HepG2 (cell line): ENCODE results near the gene HSPA4L. TPM values are rescaled to one million over a fixed set of nuclear protein-coding genes. Genes with fewer than 3 reads are reported as not detected.

Source experiments
- ATAC-seq: fragments of 200-7000 bp; cut with Tn5 transposase; 3 replicates; pipeline ENCODE4 v1.9.1; 2020; ENCODE audit warnings: mild to moderate bottlenecking, moderate library complexity
- BruUV-seq: library from RNA; stranded (reverse); fragments of 400-500 nt; replicated peaks from 2 replicates; lab custom pipeline; 2021; lab: Mats Ljungman, UMichigan
- CTCF ChIA-PET: fragments of 300-600 bp; formaldehyde crosslinking; extraction: SDS; loops from one replicate; lab custom pipeline; 2021; ENCODE audit warnings: low total read pairs, inconsistent platforms, low intra/inter-chr PET ratio; lab: Yijun Ruan, JAX
- POLR2A ChIA-PET: fragments of 350-600 bp; sonication (Branson Sonifier 250); formaldehyde crosslinking; loops from one replicate; lab custom pipeline; 2020; ENCODE audit warnings: antibody characterized with exemption, inconsistent platforms; lab: Yijun Ruan, JAX
- DNase-seq: peaks from one replicate; pipeline ENCODE4 v3.0.0-alpha.2; 2015; ENCODE audit warnings: low spot score
- FAIRE-seq: peaks from 3 replicates; lab custom pipeline; 2011; peaks lifted over from hg19 to GRCh38; lab: Jason Lieb, UNC
- H2AFZ ChIP-seq: one replicate; pipeline ENCODE4 v1.6.1; 2011; ENCODE audit warnings: low read length, inconsistent platforms
- H3K27ac ChIP-seq: fragments of 300-600 bp; 3 replicates; pipeline ENCODE4 v1.8.0; 2011; ENCODE audit warnings: mixed run types, mild to moderate bottlenecking, mixed read lengths, low read length, inconsistent platforms; ENCODE audit not compliant: insufficient read depth; ENCODE audit errors: extremely low read length
- H3K27me3 ChIP-seq, 2 experiments: fragments of 200-600 bp in 1 of 2; 2 replicates in 1 of 2; 3 replicates in 1 of 2; pipeline versions ENCODE4 v1.6.0 to v1.8.0; 2011; ENCODE audit warnings: low read length in 2 of 2, mild to moderate bottlenecking in 2 of 2, moderate library complexity in 2 of 2, inconsistent platforms in 1 of 2; ENCODE audit not compliant: insufficient read depth in 2 of 2, control insufficient read depth in 1 of 2
- H3K36me3 ChIP-seq, 2 experiments: fragments of 200-600 bp in 1 of 2; replicated peaks in 1 of 2; 2 replicates in 1 of 2; 3 replicates in 1 of 2; pipeline versions ENCODE4 v1.5.1 to v1.8.0; 2011; ENCODE audit warnings: low read length in 2 of 2, inconsistent platforms in 1 of 2; ENCODE audit not compliant: insufficient read depth in 2 of 2, control insufficient read depth in 1 of 2
- H3K4me1 ChIP-seq: 2 replicates; pipeline ENCODE4 v1.5.1; 2012; ENCODE audit warnings: low read length, inconsistent platforms; ENCODE audit not compliant: insufficient read depth
- H3K4me2 ChIP-seq: 2 replicates; pipeline ENCODE4 v1.6.0; 2011; ENCODE audit warnings: low read depth, low read length, inconsistent platforms
- H3K4me3 ChIP-seq, 3 experiments: fragments of 200-600 bp in 1 of 3; sonication (generic), shearing (Covaris generic) in 1 of 3; replicated peaks in 1 of 3; 2 replicates each; pipeline ENCODE4 v1.5.1; 2011 to 2016; ENCODE audit warnings: low read length in 3 of 3, inconsistent platforms in 2 of 3, low read depth in 2 of 3, mild to moderate bottlenecking in 2 of 3, control low read depth in 1 of 3, mixed read lengths in 1 of 3; ENCODE audit not compliant: insufficient read depth in 1 of 3
- H3K79me2 ChIP-seq: one replicate; pipeline ENCODE4 v1.6.1; 2011; ENCODE audit warnings: low read length, inconsistent platforms; ENCODE audit not compliant: insufficient read depth
- H3K9ac ChIP-seq: 2 replicates; pipeline ENCODE4 v1.6.0; 2011; ENCODE audit warnings: mild to moderate bottlenecking, low read depth, low read length, inconsistent platforms; ENCODE audit not compliant: insufficient read depth
- H3K9me3 ChIP-seq: 2 replicates; pipeline ENCODE4 v1.5.1; 2012; ENCODE audit warnings: mild to moderate bottlenecking, low read length
- H4K20me1 ChIP-seq: 2 replicates; pipeline ENCODE4 v1.6.0; 2011; ENCODE audit warnings: inconsistent platforms, mild to moderate bottlenecking, low read length, moderate library complexity; ENCODE audit not compliant: insufficient read depth
- ATF7-NPFF ChIP-seq: sonication (generic); formaldehyde crosslinking; IDR thresholded peaks from 2 replicates; pipeline ENCODE4 v1.8.1; 2023; ENCODE audit warnings: mild to moderate bottlenecking, low read depth, missing genetic modification reagents, moderate library complexity
- FOSL2 ChIP-seq: sonication (generic); formaldehyde crosslinking; IDR thresholded peaks from 2 replicates; pipeline ENCODE4 v1.4.0; 2020; ENCODE audit warnings: missing genetic modification reagents
- KAT8 ChIP-seq: IDR thresholded peaks from 2 replicates; pipeline ENCODE4 v1.6.1; 2016; ENCODE audit warnings: missing genetic modification reagents, missing compliant biosample characterization
- KLF11 ChIP-seq: IDR thresholded peaks from 2 replicates; pipeline ENCODE4 v1.6.1; 2016; ENCODE audit warnings: missing compliant biosample characterization
- KMT2B ChIP-seq: IDR thresholded peaks from 2 replicates; pipeline ENCODE4 v1.6.1; 2016; ENCODE audit warnings: missing genetic modification reagents, missing compliant biosample characterization
- LBX2 ChIP-seq: sonication (generic); formaldehyde crosslinking; IDR thresholded peaks from 2 replicates; pipeline ENCODE4 v1.5.0; 2020; ENCODE audit warnings: missing genetic modification reagents, mild to moderate bottlenecking, borderline replicate concordance
- PPARG ChIP-seq: conservative IDR thresholded peaks from 2 replicates; pipeline ENCODE4 v1.6.1; 2016; ENCODE audit warnings: missing biosample characterization, missing genetic modification reagents
- SOX13 ChIP-seq, 3 experiments: fragments of 450-650 bp in 1 of 3; sonication (generic) in 1 of 3; formaldehyde crosslinking in 1 of 3; IDR thresholded peaks in 2 of 3; conservative IDR thresholded peaks in 1 of 3; 2 replicates each; pipeline versions ENCODE4 v1.5.0 to v1.6.1; 2016 to 2020; ENCODE audit warnings: antibody characterized with exemption in 1 of 3, mild to moderate bottlenecking in 1 of 3, missing compliant biosample characterization in 1 of 3, missing genetic modification reagents in 1 of 3, moderate library complexity in 1 of 3
- ZNF503 ChIP-seq: sonication (generic); formaldehyde crosslinking; IDR thresholded peaks from 2 replicates; pipeline ENCODE4 v1.4.0; 2020; ENCODE audit warnings: missing genetic modification reagents
- ZNF577 ChIP-seq: sonication (generic); formaldehyde crosslinking; IDR thresholded peaks from 2 replicates; pipeline ENCODE4 v1.4.0; 2020; ENCODE audit warnings: mild to moderate bottlenecking, low read depth, missing genetic modification reagents, borderline replicate concordance
- ZNF670 ChIP-seq: sonication (generic); formaldehyde crosslinking; IDR thresholded peaks from 2 replicates; pipeline ENCODE4 v1.8.0; 2022; ENCODE audit warnings: mild to moderate bottlenecking, missing genetic modification reagents, borderline replicate concordance
- ZNF75D ChIP-seq: sonication (generic); formaldehyde crosslinking; IDR thresholded peaks from 2 replicates; pipeline ENCODE4 v1.8.1; 2023; ENCODE audit warnings: missing genetic modification reagents, mild to moderate bottlenecking, borderline replicate concordance
- ZNF878 ChIP-seq: sonication (generic); formaldehyde crosslinking; IDR thresholded peaks from 2 replicates; pipeline ENCODE4 v1.8.1; 2023; ENCODE audit warnings: mild to moderate bottlenecking, missing genetic modification reagents, moderate library complexity
- ZNF879 ChIP-seq: sonication (generic); formaldehyde crosslinking; IDR thresholded peaks from 2 replicates; pipeline ENCODE4 v1.8.1; 2023; ENCODE audit warnings: missing genetic modification reagents
- ZNF883 ChIP-seq: sonication (generic); formaldehyde crosslinking; IDR thresholded peaks from 2 replicates; pipeline ENCODE4 v1.5.1; 2020; ENCODE audit warnings: mild to moderate bottlenecking, missing genetic modification reagents; ENCODE audit errors: not compliant biosample characterization
- ZSCAN9 ChIP-seq: IDR thresholded peaks from 2 replicates; pipeline ENCODE4 v1.6.1; 2016; ENCODE audit warnings: borderline replicate concordance
- WGBS: methylation state at CpG from one replicate; pipeline ENCODE4 v1.1.6; 2017; ENCODE audit warnings: low lambda C conversion rate; 5-methylcytosine and 5-hydroxymethylcytosine counted together
- in situ Hi-C: cut with HindIII; loops from 2 replicates; pipeline ENCODE4 v1.10.0; 2017; ENCODE audit warnings: low pct_unique_long_range_greater_than_20kb; ENCODE audit not compliant: extremely low pct_ligation_motif_present
- intact Hi-C: fragments of 100-400 bp; cut with micrococcal nuclease; formaldehyde crosslinking; loops from one replicate; pipeline ENCODE4 v1.10.0; 2022; ENCODE audit not compliant: unreplicated experiment
- polyA plus RNA-seq, 8 experiments: library from polyadenylated mRNA; depleted of rRNA in 3 of 8; stranded (reverse) in 7 of 8; unstranded in 1 of 8; fragments of >200 nt; fragmentation: Illumina TruSeq in 4 of 8; extraction: Trizol in 4 of 8; gene quantifications; 2 replicates each; pipeline versions ENCODE4 v1.2.1 to v1.2.3, GENCODE V29; 2011 to 2016; ENCODE audit warnings: low read depth in 4 of 8, missing spikeins in 1 of 8, mixed read lengths in 1 of 8; ENCODE audit not compliant: insufficient read depth in 1 of 8
- total RNA-seq, 5 experiments: library from RNA; depleted of rRNA; stranded (reverse); fragments of >200 nt; fragmentation: Illumina TruSeq; extraction: Trizol; gene quantifications; 2 replicates each; pipeline ENCODE4 v1.2.3, GENCODE V29; 2016; ENCODE audit warnings: low read depth in 1 of 5

HSPA4L gene
- total and polyA plus RNA-seq, 2 of the 13 experiments (the other 11 are each of a cell fraction or from before 2014, with no cell fraction given): 3.7 to 31.5 TPM

GRCh38 chr4:127776620-127777019 is 5.5 kb upstream of the HSPA4L start:
- Histone ChIP-seq H3K27ac (no peak overlapping the region), H3K36me3 (no peaks in the 10 kb centered on the region), H3K4me1 (peaks cover 21% of the 10 kb centered on the region), H3K27me3 (no peaks in the 10 kb centered on the region), H3K4me2 (no peak overlapping the region), H3K4me3 (no peak overlapping the region), H4K20me1 (no peaks in the 10 kb centered on the region), H3K9me3 (no peaks in the 10 kb centered on the region), H3K9ac (no peak overlapping the region), H2AFZ (no peak overlapping the region), H3K79me2 (no peaks in the 10 kb centered on the region)
- ATAC-seq (no peak), DNase-seq (peak; percentile 10), FAIRE-seq (no peak)
- in situ Hi-C loops: no loop called here
- ChIA-PET CTCF (no interaction called here), POLR2A (no interaction called here)
- TF ChIP-seq KLF11 (CRISPR knock-in tag) (no peak), ZNF878 (CRISPR knock-in tag) (no peak), ATF7-NPFF (CRISPR knock-in tag) (no peak), SOX13 (IDR thresholded peaks at IDR 0.05) (no peak), SOX13 (CRISPR knock-in tag; conservative IDR thresholded peaks at IDR 0.05 in 1 of 2, IDR thresholded peaks at IDR 0.05 in 1 of 2) (0 out of 4 replicates have a peak, but pooled peaks of 1 of the 2 experiments have one; percentile 10), FOSL2 (CRISPR knock-in tag) (peak; percentile 58), LBX2 (no peak), KAT8 (no peak), ZNF883 (CRISPR knock-in tag) (no peak), ZSCAN9 (CRISPR knock-in tag) (no peak), PPARG (CRISPR knock-in tag) (0 out of 2 replicates have a peak, but pooled peaks have one; percentile 36), ZNF503 (CRISPR knock-in tag) (no peak), ZNF75D (CRISPR knock-in tag) (no peak), ZNF879 (no peak), KMT2B (CRISPR knock-in tag) (no peak), ZNF577 (CRISPR knock-in tag) (no peak), ZNF670 (CRISPR knock-in tag) (no peak)
- WGBS: 50% methylated on average over 2 of the region's 2 CpGs
- intact Hi-C loops: loop anchor here (5.0 kb wide), 1 partner anchor 154 kb away; no protein-coding TSS in a partner anchor
- BruUV-seq: no TSS peak
